ENCODE results near the gene CYP26A1.
A peak's percentile ranks its signal among the peaks of the same experiment; 100 is the strongest.

CYP26A1 gene

DNA sequence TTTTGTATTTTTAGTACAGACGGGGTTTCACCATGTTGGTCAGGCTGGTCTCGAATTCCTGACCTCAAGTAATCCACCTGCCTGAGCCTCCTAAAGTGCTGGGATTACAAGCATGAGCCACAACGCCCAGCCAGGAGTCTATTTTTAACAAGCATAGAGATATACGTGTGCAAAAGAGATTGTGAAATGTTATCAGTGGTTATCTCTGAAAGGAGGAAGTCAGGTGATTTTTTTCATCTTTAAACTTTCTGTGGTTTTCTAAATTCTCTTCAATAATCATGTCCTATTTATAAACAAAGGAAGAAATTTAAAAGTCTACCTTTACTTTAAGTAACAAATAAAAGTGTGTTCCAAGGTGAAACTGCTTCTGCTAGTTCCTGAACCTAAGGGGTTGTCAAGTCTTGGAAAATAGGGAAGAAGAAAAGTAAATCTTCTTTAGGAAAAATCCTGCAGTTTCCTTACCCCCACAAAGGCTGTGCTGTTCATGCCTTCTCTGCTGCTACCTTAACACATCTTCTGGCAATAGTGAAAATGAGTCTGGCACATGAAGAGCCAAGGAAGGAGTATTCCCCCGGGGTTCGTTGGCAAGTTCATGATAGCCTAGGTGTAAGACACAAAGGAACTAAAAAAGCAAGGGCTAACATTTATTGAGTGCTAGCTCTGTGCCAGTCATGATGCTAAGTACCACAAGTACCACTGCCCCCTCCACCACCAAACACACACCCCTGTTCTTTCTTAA lies 51.1 kb downstream of the CYP26A1 start:
- peak; percentile 7 for DNase-seq

DNA sequence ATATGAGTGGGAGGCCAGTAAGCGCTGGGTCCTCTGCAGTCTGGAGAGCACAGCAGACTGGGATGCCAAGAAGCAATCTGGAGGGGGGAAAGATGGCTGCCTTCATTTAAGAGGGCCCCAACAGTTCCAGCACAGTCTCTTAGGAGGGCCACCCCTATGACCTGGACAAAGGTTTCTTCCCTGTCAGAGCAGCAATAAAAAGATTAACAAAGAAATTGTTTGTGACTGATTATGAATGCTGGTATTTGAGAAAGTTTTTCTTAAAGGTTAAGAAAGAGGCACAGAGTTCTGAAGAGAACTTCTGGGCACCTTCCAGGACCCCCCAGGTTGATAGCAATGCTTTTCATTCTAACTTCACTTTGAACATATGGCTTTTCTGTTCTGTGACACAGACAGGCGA lies 52.3 kb downstream of the CYP26A1 start:
- DNase-seq: peak; percentile 9

DNA sequence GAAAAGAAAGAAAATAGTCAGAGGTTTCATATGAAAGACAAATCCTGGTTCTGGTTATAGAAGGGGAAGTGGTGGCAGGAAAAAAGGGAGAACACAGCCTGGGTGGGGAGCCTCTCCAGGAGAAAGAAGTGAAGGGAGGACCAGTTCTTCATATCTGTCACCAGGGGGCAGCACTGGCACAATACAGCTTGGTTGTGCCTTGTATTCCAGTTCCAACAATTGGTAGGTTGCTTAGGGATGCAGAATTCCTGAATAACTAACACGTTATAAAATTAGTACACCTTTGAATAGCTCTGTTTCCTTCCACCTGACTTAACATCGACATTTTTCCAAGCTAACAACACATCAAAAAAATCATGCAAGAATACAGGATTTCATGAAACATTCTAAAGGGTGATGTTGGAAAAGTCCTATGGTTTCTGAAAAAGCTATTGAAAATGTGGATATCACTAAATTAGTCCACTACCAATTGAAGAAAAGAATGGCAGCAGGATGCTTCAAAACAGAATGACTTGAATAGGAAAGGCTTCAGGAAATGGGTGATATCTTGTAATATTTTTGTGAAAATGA lies 52.9 kb downstream of the CYP26A1 start:
- peak; percentile 26 for DNase-seq
